HG02571 (cell line): Measurements from ENCODE around the gene AOC1.
"Not testable (repeated sequence)": the region's sequence is repeated elsewhere in the genome, so short reads cannot be mapped to it uniquely, and the experiment has no call there.

ENCODE experiments used
- ATAC-seq: cut with Tn5 transposase; IDR thresholded peaks from one replicate; pipeline ENCODE4 v1.9.1; 2021; ENCODE audit warnings: mild to moderate bottlenecking, moderate library complexity; ENCODE audit not compliant: unreplicated experiment

The AOC1 gene, protein sequence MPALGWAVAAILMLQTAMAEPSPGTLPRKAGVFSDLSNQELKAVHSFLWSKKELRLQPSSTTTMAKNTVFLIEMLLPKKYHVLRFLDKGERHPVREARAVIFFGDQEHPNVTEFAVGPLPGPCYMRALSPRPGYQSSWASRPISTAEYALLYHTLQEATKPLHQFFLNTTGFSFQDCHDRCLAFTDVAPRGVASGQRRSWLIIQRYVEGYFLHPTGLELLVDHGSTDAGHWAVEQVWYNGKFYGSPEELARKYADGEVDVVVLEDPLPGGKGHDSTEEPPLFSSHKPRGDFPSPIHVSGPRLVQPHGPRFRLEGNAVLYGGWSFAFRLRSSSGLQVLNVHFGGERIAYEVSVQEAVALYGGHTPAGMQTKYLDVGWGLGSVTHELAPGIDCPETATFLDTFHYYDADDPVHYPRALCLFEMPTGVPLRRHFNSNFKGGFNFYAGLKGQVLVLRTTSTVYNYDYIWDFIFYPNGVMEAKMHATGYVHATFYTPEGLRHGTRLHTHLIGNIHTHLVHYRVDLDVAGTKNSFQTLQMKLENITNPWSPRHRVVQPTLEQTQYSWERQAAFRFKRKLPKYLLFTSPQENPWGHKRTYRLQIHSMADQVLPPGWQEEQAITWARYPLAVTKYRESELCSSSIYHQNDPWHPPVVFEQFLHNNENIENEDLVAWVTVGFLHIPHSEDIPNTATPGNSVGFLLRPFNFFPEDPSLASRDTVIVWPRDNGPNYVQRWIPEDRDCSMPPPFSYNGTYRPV

DNA sequence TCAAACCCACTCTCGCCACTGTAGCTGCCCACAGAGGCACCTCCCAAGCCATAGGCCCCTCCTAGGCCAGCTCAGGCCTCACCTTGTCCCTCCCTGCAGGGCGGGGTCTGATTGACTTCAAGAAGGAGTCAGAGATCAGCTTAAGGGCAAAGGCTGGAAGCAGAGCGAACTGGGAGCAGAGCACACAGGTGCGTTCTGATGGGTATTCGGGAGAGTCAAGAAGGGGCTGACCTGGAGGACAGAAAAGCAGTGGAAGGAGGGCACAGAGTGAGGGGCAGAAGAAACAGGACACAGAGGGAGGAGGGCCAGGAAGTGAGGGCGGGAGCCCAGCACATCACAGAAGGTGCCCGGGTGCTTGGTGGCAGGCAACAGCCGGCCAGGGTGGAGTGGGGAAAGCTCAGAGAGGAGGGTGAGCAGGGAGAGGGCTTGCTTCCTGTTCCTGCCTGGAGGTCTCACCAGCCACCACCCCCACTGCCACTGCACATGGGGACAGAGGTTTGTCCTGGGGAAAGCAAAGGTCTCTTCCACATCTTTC, at the start of gene AOC1:
Gene AOC1, plus strand, starts transcription at position 147 of the 535 bp plus-strand sequence. CDS start 3,954 bp downstream, outside the sequence.
- no peak for ATAC-seq

- no peak for ATAC-seq
Observed at GRCh38 chr7:150803161-150803860, 49.0 kb upstream of the AOC1 start.

- ATAC-seq: no peak
Observed at GRCh38 chr7:150804802-150805201, 47.5 kb upstream of the AOC1 start.

DNA sequence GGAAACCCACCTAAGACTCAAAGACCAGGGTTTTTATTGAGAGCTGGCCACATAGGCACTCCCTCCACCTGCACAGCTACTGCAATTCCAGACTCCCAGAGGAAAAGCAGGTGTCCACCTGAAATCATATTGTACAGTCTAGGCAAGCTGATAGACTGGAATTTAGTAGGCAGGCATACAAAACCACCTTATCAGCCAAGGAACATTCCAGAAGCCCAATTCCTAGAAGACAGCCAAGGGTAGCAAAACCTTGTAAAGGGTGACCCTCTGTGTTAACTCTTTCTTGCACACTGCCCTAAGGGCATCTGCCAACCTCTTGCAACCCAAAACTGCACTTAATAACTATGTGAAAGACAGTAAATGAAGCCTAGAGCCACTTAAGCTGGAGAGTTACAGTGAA, 46.5 kb upstream of the AOC1 start:
- ATAC-seq: no peak

DNA sequence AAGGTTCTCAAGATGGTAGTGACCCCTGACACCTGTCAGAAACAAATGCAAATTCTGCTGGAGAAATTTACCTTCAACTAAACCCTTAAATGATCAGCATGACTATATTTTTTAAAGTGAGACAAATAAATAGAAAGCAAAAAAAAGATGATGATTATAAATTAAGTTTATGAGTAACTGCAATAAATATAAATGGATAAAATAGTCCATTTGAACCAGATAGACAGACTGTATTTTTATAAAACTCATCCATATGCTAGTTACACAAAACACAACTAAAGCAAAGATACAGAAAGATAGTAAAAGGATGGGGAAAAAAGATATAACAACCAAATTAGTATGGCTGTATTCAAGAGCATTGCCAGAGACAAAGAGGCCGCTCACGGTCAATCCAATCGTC, 45.9 kb upstream of the AOC1 start:
- no peak for ATAC-seq

DNA sequence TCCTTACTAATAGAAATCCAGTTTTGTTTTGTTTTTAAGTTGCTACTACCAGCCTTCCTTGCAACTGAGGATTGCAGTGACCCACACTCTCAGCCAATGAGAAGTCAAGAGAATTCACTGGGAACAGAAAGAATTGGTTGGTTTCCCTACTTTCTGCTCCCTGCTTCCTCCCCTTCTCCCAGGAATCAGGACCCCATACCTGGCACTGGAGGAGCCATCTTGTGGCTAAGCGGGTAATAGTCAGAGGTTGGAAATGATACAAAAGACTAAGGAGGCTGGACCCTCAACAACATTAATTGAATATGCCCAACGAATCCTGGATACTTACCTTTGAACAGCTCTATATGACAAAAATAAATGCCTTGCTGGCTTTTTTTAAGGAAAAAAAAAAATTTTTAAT, 45.5 kb upstream of the AOC1 start:
- ATAC-seq: no peak

DNA sequence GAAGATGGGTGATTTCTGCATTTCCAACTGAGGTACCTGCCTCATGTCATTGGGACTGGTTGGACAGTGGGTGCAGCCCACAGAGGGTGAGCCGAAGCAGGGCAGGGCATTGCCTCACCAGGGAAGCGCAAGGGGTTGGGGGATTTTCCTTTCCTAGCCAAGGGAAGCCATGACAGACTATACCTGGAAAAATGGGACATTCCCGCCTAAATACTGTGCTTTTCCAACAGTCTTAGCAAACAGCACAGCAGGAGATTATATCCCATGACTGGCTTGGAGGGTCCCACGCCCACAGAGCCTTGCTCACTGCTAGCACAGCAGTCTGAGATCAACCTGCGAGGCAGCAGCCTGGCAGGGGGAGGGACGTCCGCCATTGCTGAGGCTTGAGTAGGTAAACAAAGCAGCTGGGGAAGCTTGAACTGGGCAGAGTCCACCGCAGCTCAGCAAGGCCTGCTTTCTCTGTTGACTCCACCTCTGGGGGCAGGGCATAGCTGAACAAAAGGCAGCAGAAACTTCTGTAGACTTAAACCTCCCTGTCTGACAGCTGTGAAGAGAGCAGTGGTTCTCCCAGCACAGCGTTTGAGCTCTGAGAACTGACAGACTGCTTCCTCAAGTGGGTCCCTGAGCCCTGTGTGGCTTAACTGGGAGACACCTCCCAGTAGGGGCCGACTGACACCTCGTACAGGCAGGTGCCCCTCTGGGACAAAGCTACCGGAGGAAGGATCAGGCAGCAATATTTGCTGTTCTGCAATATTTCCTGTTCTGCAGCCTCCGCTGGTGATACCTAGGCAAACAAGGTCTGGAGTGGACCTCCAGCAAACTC, 44.5 kb upstream of the AOC1 start:
- not testable (repeated sequence) for ATAC-seq

- ATAC-seq: no peak
Observed at GRCh38 chr7:150814328-150815001, 37.9 kb upstream of the AOC1 start.

DNA sequence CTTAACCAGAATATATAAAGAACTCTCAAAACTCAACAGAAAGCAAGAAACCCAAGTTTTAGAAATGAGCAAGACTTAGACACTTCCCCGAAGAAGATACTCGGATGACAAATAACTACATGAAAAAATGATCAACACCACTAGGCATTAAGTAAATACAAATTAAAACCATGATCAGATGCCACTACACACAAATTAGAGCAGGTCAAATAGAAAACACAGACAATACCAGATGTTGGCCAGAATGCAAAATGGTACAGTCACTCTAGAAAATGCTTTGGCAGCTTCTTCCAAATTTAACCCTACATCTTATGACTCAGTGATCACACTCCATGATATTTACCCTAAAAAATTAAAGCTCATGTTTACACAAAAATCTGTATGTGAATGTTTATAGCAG, 33.3 kb upstream of the AOC1 start:
- no peak for ATAC-seq

DNA sequence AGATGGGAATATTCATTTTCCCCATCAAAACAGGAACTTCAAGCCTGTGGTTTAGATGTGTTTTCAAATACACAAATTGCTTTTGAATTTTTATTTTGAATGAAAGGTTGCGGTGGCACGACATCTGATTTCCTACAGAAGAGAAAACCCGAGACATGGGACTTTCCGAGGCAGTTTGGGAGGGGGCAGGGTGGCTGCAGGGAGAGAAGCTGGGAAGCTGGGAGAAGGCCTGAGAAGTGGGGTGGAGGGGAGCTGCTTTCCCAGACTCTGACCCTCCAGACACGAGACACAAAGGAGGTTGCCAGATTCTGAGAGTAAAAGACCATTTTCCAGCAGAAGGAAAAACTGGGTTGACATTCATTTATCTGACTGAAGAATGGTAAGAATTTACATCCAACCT, 32.2 kb upstream of the AOC1 start:
- ATAC-seq: no peak

GRCh38 chr7:150820578-150821198, 31.6 kb upstream of the AOC1 start:
- no peak for ATAC-seq

- no peak for ATAC-seq
Observed at GRCh38 chr7:150823043-150823442, 29.3 kb upstream of the AOC1 start.

- no peak for ATAC-seq
Observed at GRCh38 chr7:150823484-150824126, 28.7 kb upstream of the AOC1 start.

DNA sequence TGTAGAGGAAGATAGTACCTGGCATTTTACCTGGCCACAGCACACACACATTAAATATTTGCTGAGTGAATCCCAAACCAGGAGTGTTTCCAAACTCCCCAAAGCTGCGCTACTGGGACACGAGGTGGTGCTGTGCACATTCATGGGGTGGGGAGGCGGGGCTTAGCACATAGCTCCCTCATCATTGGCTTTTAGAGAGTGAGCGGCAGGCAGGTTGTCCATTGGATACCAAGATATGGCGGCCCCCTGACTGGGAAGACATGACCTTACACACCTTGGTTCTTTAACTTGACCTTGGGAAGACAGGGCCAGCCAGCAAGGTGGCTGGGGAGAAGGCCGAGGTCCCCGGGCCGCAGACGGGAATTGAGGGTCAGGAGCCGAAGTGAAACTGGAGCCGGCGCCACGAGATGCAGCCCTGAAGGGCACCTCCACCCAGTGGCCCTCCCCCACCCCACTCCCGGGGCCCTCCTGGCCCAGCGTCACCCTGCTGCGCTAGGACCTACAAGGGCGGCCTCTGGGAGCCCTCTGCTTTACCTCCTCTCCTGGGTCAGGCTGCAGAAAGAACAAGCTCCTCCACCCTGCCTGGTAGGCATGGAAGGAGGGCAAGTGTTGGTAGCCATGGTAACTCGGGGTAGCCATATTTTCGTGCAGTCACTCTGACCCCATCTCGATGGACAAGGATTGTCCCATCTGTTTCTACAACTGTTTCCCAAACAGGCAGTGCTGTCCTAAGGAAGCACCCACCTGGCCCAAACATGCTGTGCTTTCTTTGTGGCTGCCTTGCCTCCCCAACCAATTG, 27.7 kb upstream of the AOC1 start:
- ATAC-seq: no peak

- ATAC-seq: no peak
Observed at GRCh38 chr7:150826061-150826849, 26.1 kb upstream of the AOC1 start.

DNA sequence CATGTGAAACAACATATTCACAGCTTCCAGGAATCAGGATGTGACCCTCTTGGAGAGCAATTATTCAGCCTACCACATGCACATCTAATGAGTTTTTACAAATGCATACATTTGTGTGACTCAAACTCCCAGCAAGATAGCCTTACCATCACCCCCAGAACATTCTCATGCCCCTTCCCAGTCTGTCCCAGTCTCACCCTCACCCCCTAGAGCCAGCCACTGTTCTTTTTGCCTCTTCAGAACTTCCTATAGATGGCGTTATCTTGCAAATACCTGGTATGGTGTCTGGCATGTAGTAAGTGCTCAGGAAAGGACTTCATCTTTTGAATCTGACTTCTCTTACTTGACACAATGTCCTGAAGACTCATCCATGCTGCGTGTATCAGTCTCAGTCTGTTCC, 23.9 kb upstream of the AOC1 start:
- ATAC-seq: no peak

GRCh38 chr7:150829426-150829825, 22.9 kb upstream of the AOC1 start:
- no peak for ATAC-seq
